ENCODE data around the gene AIFM3.
"Not testable (repeated sequence)": the region's sequence is repeated elsewhere in the genome, so short reads cannot be mapped to it uniquely, and the experiment has no call there.

Gene AIFM3

DNA sequence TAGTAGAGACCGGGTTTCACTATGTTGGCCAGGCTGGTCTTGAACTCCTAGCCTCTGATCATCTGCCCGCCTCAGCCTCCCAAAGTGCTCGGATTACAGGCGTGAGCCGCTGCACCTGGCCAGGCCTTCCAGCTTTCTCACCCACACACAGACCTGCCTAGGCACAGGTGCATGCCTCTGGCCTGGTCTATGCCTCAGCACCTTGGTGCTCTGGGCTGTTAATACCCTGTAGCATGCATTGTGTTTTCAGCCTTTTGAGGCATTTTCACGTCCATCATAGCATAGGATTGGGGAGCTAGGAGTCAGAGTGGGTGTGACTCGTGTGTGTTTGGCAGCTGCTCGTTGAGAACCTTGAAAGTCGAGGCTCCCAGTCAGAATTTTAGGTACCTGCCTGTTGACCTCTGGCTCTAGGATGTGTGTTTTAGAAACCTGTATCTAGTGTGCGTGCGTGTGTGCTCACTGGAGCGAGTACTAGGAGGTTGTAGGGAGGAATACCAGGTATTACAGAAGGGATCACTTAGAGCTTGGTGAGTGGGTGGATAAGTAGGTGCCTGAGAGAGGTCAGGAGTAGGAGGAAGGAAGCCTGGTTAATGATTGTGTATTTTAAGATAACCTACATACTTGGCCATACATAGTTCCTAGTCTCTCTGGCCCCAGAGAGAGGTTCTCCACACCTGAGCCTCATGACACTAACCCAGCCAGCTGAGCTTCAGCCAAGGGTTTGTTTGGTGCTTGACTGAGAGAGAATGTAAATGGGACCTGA, 29.8 kb upstream of the AIFM3 start:
- TF ChIP-seq, protein P1, sequence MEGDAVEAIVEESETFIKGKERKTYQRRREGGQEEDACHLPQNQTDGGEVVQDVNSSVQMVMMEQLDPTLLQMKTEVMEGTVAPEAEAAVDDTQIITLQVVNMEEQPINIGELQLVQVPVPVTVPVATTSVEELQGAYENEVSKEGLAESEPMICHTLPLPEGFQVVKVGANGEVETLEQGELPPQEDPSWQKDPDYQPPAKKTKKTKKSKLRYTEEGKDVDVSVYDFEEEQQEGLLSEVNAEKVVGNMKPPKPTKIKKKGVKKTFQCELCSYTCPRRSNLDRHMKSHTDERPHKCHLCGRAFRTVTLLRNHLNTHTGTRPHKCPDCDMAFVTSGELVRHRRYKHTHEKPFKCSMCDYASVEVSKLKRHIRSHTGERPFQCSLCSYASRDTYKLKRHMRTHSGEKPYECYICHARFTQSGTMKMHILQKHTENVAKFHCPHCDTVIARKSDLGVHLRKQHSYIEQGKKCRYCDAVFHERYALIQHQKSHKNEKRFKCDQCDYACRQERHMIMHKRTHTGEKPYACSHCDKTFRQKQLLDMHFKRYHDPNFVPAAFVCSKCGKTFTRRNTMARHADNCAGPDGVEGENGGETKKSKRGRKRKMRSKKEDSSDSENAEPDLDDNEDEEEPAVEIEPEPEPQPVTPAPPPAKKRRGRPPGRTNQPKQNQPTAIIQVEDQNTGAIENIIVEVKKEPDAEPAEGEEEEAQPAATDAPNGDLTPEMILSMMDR (conservative IDR thresholded peaks at IDR 0.05; ENCODE audit: low read depth): no peak
- DNase-seq (ENCODE audit: low spot score): no peak
- ChIA-PET POLR2A (ENCODE audit: low non-redundant PET) (no interaction called here), CTCF (interaction anchor here (0.6 to 1.3 kb wide), 4 partner anchors 51 to 699 kb away, joined by 3 to 4 read pairs (median 3); no protein-coding TSS in a partner anchor)
- peak overlapping the region; percentile 48 for H3K27ac ChIP-seq

DNA sequence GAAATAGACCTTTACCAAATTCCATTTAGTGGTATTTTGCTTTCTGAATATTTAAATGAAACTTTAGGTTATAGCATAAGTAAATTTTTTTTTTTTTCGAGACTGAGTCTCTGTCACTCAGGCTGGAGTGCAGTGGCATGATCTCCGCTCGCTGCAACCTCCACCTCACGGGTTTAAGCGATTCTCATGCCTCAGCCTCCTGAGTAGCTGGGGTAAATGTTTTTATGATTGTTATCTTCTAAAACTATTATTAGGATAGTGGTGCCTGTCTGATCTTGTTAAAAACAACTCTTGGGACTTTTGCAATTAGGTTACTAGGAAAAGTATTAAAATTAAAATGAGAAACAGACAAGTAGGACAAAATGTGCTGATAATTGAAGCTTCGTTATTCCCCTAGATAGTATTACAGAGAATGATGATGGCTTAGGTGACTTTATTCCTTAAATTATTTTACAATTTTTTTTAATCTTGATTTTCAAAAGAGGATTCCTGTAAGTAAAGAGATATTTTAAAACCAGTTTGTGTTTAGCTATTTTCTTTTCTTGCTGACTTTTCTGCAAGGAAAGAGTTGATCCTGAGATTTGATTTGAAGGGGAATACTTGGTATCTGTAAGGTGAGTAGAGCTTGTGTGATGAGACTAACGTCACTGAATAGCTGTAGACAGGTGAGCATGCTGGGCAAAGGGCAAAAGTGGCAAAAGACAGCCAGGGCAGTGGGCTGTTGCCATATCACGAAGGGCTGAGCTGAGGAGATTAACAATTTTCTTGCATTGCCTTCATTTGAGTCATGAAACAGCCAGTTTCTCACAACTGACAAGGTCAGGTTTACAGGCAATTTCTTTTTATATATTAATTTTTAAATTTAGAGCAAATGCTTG, 29.0 kb upstream of the AIFM3 start:
- ChIA-PET POLR2A (ENCODE audit: low non-redundant PET) (no interaction called here), CTCF (interaction anchor here (0.7 to 1.3 kb wide), 2 partner anchors 52 to 700 kb away, joined by 3 to 4 read pairs; no protein-coding TSS in a partner anchor)
- DNase-seq (ENCODE audit: low spot score): no peak
- H3K27ac ChIP-seq: no peak overlapping the region
- TF ChIP-seq, protein P1 (conservative IDR thresholded peaks at IDR 0.05; ENCODE audit: low read depth): no peak

DNA sequence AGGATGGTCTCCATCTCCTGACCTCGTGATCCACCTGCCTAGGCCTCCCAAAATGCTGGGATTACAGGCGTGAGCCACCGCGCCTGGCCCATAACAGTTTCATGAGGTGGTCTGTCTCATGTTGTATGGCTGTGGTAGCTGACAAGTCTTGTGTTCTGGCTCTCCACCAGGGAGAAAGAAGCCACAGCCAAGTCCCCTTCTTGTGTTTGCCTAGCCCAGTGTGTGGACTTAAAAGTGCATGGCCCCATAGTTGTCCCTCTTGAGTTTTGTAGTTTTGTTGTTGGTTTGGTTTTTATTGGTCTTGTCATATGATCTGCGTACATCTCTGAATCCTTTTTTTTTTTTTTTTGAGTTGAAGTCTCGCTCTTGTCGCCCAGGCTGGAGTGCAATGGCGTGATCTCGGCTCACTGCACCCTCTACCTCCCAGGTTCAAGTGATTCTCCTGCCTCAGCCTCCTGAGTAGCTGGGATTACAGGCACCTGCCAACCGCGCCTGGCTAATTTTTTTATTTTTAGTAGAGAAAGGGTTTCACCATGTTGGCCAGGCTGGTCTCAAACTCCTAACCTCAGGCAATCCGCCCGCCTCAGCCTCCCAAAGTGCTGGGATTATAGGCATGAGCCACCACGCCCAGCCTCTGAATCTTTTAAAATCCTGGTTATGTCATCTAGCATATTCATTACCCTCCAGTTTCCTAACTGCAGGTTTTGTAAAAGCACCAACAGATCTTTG, 27.4 kb upstream of the AIFM3 start:
- DNase-seq (ENCODE audit: low spot score); POLR2A ChIA-PET (ENCODE audit: low non-redundant PET); H3K27ac ChIP-seq: not testable (repeated sequence)
- CTCF ChIA-PET: interaction anchor here (0.6 to 0.7 kb wide), 3 partner anchors 14 to 82 kb away, joined by 3 to 5 read pairs (median 3); no protein-coding TSS in a partner anchor

DNA sequence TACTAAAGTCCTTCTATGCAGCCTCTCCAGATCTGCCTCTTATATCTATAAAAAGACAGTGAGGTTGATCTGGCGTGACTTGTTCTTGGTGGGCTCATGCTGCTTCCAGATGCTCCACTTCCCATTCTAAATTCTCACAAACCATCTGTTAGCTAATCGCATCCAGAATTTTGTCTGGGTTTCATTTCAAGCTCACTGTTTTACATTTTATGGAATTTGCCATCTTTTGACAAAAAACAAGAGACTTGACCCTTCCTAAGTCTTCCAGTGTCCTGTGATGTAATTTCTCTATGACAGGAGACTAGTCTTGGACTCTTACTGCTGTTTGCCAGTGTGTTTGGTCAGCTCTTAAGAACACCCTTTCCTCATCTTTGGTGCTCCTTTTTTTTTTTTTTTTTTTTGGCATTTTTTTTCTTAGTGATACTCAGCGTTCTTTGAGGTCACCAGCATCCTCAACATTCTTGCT, 26.8 kb upstream of the AIFM3 start:
- CTCF ChIA-PET: interaction anchor here (0.6 to 0.7 kb wide), 2 partner anchors 36 to 83 kb away, joined by 3 to 5 read pairs; no protein-coding TSS in a partner anchor
- DNase-seq (ENCODE audit: low spot score): no peak
- POLR2A ChIA-PET (ENCODE audit: low non-redundant PET): no interaction called here
- TF ChIP-seq, protein P1 (conservative IDR thresholded peaks at IDR 0.05; ENCODE audit: low read depth): no peak
- H3K27ac ChIP-seq: no peak overlapping the region

DNA sequence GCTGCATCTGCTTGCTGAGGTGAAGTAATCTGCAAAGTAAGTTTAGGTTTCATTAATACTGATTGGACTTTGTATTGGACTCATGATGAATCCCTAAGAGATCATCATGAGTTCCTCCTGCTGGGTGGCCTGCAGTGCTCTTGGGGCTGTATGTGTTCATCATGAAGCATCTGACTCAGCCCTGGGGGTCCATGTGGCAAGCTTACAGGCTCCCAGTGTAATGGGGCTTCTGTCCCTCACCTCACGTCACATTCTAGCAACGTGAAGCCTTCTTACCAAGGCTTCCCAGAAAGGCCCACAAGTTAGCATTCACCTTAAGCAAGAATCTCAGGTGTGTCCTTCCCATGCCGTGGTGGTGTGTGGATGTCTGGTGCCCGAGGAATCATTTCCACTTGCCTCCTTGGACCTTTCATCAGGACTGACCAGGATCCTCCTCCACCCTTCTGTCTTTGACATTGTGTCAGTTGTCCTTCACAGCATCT, 26.1 kb upstream of the AIFM3 start:
- CTCF ChIA-PET: no interaction called here
- H3K27ac ChIP-seq: no peak overlapping the region
- TF ChIP-seq, protein P1 (conservative IDR thresholded peaks at IDR 0.05; ENCODE audit: low read depth): no peak
- no peak for DNase-seq (ENCODE audit: low spot score)
- POLR2A ChIA-PET (ENCODE audit: low non-redundant PET): no interaction called here

DNA sequence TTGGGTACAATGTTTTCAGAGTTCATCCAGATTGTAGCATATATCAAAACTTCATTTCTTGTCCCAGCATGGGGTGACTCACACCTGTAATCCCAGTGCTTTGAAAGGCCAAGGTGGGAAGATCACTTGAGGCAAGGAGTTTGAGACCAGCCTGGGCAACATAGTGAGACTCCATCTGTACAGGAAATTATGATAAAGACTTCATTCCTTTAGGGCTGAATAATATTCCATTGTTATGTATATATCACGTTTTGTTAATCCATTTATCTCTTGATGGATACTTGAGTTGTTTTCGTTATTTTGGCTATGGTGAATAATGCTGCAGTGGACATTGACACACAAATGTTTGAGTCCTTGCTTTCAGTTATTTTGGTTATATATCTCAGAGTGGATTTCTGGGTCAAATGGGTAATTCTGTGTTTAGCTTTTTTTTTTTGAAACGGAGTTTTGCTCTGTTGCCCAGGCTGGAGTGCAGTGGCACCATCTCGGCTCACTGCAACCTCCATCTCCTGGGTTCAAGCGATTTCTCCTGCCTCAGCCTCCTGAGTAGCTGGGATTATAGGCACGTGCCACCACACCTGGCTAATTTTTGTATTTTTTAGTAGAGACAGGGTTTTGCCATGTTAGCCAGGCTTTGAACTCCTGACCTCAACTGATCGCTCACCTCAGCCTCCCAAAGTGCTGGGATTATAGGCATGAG, 24.7 kb upstream of the AIFM3 start:
- POLR2A ChIA-PET (ENCODE audit: low non-redundant PET); DNase-seq (ENCODE audit: low spot score); CTCF ChIA-PET; H3K27ac ChIP-seq: not testable (repeated sequence)
